GM19238 (cell line): ENCODE results near the gene RAB11FIP4.

Source experiments
- DNase-seq: peaks from one replicate; pipeline ENCODE4 v3.0.0; 2011; ENCODE audit warnings: low spot score; ENCODE audit not compliant: insufficient read length

RAB11FIP4 gene

GRCh38 chr17:31405890-31406371 is 14.5 kb downstream of the RAB11FIP4 start:
- no peak for DNase-seq

- DNase-seq, result no peak
Measured at GRCh38 chr17:31408586-31408985, 17.1 kb downstream of the RAB11FIP4 start.

- DNase-seq, result no peak
Measured at GRCh38 chr17:31411707-31412285, 20.3 kb downstream of the RAB11FIP4 start.

GRCh38 chr17:31412511-31412910 is 21.0 kb downstream of the RAB11FIP4 start:
- no peak for DNase-seq

- DNase-seq, result no peak
Measured at GRCh38 chr17:31413081-31413799, 21.8 kb downstream of the RAB11FIP4 start.

GRCh38 chr17:31413874-31414549 is 22.5 kb downstream of the RAB11FIP4 start:
- no peak for DNase-seq

- DNase-seq, result no peak
Measured at GRCh38 chr17:31414550-31414918, 23.1 kb downstream of the RAB11FIP4 start.

- no peak for DNase-seq
Measured at GRCh38 chr17:31415004-31415454, 23.6 kb downstream of the RAB11FIP4 start.

GRCh38 chr17:31415640-31416502 is 24.4 kb downstream of the RAB11FIP4 start:
- no peak for DNase-seq

GRCh38 chr17:31416503-31416923 is 25.0 kb downstream of the RAB11FIP4 start:
- no peak for DNase-seq

- DNase-seq, result no peak
Measured at GRCh38 chr17:31417051-31417792, 25.7 kb downstream of the RAB11FIP4 start.

GRCh38 chr17:31418773-31419350 is 27.4 kb downstream of the RAB11FIP4 start:
- no peak for DNase-seq

GRCh38 chr17:31422443-31422842 is 31.0 kb downstream of the RAB11FIP4 start:
- DNase-seq, result no peak

GRCh38 chr17:31424944-31425281 is 33.4 kb downstream of the RAB11FIP4 start:
- DNase-seq, result no peak

- DNase-seq, result no peak
Measured at GRCh38 chr17:31425282-31426040, 34.0 kb downstream of the RAB11FIP4 start.

GRCh38 chr17:31427684-31428083 is 36.2 kb downstream of the RAB11FIP4 start:
- DNase-seq, result no peak

GRCh38 chr17:31428111-31428510 is 36.6 kb downstream of the RAB11FIP4 start:
- DNase-seq, result no peak

GRCh38 chr17:31428512-31428911 is 37.0 kb downstream of the RAB11FIP4 start:
- no peak for DNase-seq

GRCh38 chr17:31431098-31431851 is 39.8 kb downstream of the RAB11FIP4 start:
- no peak for DNase-seq
